ENCODE measurements around the gene VSIR.

Gene VSIR

DNA sequence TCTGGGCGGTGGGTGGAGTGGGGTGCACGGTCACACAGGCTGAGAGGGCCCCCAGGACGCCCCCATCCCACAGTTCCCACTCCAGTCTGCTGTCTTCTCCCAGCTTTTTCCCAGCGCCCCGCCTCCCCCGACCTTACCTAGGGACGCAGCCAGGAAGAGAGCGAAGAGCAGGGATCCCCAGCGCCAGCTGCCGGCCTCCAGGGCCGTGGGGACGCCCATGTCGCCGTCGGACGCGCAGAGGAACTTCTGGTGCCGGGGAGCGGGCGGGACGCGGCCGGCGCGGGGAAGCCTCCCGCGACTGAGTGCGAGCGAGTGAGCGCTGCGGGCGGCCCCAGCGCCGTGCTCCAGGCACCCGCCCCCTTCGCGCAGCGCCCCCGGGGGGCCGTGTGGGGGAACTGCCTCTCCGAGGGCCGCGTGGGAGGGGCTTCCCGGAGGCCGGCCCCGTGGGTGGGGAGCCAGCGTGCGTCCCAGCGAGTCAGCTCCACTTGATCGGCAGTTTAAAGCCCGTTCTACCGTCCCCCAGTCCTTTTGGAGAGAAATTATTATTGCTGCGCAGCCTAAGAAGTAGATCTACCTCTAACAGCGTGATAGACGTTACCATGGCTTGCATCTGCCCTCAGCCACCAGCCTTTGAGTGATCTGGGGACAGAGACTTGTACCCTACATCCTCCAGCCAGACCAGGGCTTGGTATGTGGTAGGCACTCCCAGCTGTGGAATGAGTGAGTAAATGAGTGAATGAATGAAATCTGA is at the start of gene VSIR:
Gene VSIR (minus strand): TSS at position 300 of the 751 bp plus-strand sequence. CDS start 81 bp downstream, at position 219.
- peak; percentile 68 for DNase-seq

DNA sequence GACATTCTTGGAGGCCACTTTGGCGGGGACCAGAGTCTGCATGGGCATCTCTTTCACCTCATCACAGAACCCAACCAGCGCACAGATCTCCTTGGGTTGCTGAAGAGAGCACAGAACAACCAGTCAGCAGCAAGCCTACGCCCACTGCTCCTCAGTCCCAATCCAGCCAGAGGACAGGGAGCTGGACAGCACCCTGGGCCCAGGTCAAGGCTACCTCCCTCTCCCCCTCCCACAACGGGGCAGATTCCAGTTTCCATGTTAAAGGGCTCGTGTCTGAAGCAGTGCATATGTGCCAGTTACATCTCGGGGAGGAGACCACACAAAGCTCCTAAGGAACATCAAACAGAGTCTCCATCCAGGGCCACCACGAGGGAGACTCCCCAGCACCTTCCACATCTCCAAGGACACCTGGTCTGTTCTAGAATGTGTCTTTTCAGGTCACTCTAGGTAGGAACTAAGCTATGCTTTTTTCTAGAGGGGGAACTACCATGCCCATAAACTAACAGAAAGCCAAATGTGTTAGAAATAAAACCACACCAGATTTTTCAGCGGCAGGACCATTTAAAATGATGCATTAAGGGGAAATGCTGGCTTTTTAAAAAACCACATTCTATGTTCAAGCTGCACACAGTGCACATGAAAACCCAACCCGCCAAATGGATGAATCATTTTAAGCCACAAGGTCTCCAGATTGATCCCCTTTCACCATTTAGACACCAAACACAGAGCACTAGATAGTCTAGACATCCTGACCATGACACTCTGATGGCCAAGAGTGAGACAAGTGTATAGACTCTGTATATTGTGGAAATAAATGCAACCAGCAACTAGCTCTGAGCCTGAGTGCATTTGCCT is 48.8 kb upstream of the VSIR start:
- no peak for DNase-seq

DNA sequence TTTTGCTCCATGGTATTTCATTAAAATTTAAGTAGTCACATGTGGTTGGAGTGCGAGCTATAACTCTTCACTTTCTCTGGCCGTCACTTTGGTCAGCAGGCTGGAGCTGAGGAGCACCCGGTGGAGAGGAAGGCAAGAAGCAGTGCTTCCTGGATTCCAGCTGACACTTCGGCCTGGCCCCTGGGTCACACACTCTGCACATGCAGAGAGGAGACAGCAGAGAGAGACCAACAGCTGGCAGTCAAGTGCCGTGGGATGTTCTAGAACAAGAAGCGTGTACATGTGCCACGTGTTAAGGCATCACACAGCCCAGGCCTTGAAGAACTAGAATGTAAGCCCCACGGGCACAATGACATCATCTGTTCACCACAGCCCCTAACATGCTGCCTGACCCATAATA is 47.6 kb upstream of the VSIR start:
- DNase-seq = no peak

DNA sequence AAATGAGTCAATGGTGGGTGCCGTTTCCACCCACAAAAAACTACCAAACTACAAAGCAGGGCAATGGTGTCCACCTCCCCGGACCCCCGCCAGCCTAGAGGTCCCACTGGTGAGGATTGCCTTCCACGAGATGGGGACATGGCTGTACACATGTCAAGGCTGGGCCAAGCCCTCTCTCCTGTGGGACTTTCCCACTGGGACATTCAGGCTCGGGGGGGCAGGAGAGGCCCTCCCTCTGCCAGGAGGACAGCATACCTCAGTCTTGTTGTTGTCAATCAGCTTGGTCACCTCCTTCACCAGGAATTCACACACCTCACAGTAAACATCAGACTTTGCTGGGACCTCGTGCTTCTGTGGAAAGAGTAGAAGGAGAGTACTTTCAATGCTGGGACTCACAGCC is 46.7 kb upstream of the VSIR start:
- no peak for DNase-seq

DNA sequence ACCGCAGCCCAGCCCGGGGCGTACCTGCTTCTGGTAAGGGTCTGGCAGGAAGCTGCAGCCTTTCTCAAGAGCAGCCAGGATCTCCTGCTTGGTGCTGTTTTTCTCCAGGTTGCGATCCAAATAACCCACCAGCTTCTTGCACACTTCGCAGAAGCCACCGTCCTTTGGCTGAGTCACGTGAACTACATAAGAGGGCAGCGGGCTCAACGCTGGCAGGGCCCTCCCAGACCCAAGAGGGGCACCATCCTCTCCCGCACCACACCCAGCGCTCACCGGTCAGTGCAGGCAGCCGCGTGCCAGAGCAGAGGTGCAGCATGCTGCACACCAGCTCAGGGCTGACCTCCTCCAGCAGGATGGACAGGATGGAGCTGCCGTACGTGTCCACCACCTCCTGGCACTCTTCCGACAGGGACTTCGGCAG is 46.1 kb upstream of the VSIR start:
- no peak for DNase-seq

DNA sequence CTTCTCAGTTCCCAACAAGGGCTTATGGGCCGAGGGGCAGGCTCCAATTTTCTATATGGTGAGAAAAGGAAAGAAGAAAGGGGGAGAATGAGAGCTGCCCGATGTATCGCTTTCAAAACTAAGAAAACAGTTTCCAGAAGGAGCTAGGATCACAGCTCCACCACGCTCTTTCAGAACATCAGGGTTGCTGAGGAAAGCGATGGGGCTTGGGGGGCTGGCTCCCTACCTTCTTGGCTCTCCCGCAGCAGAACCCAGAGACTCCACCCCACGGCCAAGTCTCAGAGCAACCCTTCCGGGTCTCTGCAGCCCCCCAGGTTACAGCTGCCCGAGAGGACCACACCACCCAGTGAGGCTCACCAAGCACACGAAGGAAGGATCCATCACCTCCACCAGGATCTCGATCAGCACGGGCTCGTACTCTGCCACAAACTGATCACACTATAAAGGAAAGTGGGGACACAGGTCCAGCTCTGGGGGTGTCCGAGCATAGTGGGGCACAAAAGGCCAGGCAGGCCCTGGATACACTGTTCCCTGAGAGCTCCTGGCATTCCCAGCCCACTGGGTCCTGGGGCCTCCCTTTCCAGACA is 45.4 kb upstream of the VSIR start:
- DNase-seq = no peak

DNA sequence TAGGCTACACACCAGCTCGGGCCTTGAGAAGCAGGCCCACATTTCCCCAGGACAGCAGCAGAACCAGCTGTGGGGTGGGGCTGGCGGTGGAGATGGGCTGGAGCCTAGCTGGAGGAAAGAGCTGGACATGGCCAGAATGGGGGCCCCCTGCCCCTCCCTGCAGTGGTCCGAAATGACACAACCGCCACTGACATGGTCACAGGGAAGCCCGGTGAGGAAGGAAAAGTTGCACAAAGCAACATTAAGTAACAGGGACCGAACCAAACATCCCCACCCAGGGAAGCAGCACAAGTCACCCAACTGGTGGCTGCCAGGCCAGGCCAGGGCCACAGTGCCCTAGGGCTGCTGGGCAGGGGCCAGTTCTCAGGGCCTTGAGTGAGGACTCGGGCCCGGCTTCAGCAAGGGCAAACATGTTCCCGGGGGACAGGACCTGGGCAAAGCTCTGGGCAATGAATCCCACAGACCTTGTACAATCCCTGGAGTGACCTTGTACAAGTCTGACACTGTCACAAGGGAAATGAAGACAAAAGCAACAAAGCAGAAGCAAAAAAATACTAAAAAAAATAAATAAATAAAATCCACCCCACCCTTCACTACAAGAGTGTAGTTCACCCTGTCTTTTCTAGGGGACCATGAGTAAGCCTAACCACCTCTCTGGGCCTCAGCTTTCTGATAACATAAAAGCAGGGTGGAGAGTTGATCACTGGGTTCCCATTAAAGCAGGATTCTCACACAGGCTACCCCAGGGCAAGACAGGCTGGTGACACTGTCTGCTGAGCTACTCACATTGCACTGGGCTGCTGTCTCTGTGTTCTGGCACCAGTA is 44.7 kb upstream of the VSIR start:
- DNase-seq = no peak

DNA sequence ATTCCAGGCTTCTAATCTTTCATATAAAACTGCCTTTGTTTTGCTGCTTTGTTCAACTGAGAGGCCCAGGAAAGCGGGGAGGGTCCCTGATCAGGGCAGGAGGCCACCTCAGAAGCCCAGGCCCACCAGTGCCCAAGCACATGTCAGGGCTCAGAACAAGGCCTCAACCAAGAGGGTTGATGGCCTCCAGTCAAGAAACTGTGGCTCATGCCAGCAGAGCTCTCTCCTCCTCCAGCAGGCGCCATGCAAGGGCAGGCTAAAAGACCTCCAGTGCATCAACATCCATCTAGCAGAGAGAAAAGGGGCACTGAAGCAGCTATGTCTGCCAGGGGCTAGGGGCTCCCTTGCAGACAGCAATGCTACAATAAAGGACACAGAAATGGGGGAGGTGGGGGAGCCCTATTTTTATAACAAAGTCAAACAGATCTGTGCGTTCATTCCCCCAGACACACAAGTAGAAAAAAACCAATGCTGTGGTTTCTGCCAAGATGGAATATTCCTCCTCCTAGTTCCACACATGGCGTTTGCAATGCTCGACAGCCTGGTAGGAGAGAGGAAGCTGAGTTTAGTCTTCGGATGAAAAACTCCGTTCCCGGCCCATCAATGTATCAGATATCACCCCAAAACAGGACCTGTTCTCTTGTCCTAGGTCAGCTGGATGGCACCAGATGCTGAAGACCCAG is 43.8 kb upstream of the VSIR start:
- no peak for DNase-seq

DNA sequence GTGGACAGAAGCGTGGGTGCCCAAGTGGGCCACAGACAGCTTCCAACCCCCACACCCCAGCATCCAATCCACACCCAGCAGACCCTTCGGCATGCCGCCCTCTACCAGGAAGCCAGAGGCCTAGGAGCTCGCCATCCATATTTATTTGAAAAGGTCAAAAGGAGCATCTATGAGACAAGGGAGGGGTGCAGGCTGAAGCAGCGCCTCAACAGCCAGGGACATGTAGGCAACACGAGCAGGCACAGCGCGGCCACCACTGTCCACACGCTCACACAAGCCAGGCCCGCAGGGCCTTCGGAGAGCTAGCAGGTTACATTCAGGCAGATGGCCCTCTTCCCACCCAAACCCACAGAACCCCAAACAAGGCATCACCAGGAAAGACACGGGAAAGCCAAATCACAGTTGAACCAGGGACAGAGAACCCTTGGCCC is 43.1 kb upstream of the VSIR start:
- DNase-seq = no peak

DNA sequence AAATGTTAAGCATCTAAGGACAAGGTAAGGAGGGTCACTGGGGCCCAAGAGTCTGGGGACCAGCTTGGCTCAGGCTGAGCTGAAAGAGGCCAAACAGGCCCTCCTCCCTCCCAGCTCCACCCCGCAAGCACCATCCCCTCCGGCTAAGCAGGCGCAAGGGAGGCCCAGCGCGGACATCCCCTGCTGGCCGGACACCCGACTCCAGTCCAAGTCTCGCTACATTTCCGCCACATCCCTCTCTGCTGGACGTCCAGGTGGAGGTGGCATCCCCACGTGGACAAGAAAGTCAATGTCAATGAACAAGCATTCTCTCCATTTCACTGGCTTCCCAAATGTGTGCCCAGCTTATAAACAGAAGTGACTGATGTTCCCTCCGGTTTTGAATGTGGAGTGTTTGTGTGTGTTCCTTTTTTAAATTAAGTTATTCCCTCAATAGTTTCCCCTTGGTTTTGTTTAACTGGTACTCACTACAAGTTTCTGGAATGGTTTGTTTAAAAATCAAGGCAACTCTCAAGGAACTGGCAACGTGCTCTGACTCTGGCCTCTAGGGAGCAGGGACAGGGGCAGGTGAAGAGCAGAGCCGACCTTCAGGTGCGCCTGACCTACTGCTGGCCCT is 42.3 kb upstream of the VSIR start:
- no peak for DNase-seq

DNA sequence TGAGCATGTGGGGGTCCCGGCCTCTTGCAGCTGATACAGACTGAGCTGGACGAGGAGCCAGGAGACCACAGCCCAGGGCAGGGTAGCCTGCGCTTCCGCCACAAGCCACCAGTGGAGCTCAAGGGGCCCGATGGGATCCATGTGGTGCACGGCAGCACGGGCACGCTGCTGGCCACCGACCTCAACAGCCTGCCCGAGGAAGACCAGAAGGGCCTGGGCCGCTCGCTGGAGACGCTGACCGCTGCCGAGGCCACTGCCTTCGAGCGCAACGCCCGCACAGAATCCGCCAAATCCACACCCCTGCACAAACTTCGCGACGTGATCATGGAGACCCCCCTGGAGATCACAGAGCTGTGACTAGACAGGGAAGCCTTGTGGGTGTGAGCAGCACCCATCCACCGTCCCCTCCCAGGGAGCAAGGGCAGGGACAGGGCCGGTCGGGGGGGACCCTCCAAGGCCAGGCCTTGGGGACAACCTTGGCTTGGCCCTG is 41.6 kb upstream of the VSIR start:
- DNase-seq = no peak

DNA sequence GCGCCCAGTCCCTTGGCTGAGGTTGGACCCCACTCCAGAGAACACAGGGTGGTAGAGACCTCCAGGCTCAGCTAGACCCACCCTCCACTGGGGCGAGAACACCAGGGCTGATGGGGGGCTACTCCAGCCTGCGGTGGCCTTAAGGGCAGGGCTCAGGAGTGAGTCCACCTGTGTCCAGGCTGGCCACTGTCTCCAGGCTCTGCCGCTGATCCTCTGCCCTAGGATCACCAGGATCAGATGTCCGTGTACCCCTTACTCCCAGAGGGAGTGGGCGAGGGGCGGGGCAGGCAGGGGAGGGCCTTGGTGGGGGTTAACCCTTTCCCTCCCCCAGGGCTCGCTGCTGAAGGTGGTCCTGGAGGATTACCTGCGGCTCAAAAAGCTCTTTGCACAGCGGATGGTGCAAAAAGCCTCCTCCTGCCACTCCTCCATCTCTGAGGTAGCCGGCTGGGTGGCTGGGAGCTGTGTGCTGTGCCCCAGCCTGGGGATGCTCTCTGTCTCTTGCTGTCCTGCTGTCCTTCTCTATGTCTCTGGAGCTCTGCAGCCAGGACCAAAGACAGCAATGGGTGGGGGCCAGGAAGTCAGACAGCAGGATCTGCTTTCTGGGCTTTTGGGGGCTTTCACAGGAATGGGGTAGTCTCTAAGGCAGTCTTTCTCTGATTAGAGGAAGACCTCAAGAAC is 39.7 kb upstream of the VSIR start:
- DNase-seq = no peak

DNA sequence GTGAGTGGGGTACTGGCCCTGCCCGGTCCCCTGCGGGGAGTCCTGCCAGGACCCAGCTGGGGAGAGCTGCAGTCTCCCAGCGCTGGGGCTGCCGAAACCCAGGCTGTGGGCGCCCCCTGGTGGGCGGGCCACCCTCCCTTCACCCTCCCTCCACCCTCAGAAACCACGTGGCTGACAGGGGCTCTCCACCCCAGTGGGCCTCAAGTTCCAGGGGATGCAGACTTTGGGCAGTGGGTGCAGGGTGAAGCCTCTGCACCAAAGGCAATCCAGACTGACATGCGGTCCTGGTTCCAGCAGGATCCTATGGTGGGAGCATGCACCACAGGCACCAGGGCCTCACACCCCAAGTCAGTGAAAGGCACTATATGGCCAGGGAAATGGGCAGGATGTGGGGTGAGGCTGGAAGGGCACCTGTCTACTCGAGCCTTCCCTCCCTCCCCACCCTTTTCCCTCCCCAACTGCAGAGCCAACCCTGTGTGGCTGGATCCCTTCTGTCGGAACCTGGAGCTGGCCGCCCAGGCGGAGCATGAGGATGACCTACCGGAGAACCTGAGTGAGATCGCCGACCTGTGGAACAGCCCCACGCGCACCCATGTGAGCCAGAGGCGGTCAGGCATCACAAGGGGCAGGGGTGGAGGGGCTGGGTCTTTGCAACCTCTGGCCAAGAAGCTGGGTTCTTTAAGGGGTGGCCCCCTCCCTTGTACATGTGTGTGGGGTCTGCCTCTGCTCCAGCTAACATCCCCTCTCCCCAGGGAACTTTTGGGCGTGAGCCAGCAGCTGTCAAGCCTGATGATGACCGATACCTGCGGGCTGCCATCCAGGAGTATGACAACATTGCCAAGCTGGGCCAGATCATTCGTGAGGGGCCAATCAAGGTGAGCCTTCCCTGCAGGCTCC is 38.9 kb upstream of the VSIR start:
- no peak for DNase-seq

DNA sequence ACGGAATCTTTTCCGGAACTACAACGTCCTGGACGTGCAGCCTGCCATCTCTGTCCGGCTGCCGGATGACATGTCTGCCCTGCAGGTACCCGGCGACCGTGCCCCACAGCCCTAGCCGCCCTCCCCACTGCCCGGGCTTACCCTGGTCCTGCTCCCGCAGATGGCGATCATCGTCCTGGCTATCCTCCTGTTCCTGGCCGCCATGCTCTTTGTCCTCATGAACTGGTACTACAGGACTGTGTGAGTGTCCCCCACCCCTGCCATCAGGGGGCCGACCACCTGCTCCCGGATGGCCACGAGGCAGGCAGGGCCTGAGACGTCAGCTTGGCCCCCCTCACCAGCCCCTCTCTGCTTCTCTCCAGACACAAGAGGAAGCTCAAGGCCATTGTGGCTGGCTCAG is 38.0 kb upstream of the VSIR start:
- no peak for DNase-seq

DNA sequence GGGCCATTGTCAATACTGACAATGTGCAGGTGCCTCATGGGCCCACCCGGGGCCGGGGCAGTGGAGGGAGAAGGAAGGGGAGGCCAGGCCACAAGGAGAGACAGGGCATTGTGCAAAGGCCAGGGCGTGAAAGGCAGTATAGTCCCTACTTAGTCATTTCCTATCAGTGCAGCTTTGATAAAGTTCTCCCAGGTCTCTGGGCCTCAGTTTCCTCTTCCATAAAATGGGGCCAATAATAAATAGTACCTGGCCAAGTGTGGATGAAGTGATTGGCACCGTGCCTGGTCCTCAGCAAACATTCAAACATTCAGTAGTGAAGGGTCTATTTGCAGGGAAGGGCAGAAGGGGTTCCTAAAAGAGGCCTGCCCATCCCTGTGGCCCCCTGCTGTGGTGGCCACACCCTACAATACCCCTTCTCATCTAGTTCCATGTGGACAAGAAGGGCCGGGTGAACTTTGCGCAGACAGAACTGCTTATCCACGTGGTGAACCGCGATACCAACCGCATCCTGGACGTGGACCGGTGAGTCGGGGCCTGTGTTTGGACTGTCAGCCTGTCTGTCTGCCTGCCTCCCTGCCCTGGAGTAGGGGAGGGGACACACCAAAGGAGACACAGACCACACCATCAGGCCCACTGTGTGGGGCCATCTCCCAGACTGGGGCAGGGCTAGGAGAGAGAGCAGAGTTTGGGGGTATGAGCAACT is 36.9 kb upstream of the VSIR start:
- no peak for DNase-seq

DNA sequence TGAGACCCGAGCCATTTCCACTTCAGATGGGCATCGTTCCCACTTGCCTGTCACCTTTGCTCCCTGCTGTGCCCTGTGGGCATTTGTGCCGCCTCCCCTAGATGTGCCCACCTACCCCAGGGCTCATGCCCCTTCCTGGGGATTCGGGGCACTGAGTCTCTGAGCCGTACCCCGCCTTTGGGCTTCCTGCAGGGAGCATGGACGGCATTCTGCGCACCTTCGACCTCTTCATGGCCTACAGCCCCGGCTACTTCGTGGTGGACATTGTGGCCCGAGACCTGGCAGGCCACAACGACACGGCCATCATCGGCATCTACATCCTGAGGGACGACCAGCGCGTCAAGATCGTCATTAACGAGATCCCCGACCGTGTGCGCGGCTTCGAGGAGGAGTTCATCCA is 36.3 kb upstream of the VSIR start:
- DNase-seq = no peak

DNA sequence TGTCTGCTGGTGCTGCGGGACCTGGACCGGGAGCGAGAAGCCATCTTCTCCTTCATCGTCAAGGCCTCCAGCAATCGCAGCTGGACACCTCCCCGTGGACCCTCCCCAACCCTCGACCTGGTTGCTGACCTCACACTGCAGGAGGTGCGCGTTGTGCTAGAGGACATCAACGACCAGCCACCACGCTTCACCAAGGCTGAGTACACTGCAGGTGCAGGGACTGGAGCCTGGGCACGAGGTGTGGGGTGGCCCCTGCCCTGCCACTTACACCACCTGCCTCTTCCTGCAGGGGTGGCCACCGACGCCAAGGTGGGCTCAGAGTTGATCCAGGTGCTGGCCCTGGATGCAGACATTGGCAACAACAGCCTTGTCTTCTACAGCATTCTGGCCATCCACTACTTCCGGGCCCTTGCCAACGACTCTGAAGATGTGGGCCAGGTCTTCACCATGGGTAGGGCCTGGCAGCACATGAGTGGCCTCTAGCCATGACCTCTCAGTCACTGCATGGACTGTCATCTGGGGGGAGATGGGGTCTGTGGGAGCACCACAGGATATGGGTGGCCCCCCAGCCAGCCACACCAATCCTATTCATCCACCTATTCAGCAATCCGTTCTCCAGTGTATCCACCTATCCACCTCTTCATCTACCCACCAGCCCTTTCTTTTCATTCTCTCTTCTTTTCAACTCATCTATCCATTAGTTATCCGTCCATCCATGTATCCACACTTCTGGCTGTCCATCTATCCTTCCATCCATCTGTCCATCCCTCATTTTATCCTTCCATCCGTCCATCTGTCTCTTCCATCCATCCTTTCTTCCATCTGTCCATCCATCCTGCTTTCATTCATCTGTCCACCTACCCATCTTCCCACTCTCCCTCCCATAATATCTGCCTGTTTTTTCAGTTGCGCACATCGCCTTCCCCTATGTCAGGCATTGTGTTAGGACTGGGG is 34.5 kb upstream of the VSIR start:
- DNase-seq = no peak

Data from NCI-H1694 treated with DMSO at 0.1 percent for 48 hours (cell line).